GM20431 (cell line): ENCODE measurements around the gene POLD2.

Experiments
- in situ Hi-C: fragments of 300-500 bp; cut with MseI, MboI; formaldehyde crosslinking; loops from one replicate; pipeline ENCODE4 v1.15.0; 2020; ENCODE audit warnings: low sequenced_read_pairs; ENCODE audit not compliant: unreplicated experiment

Gene POLD2

GRCh38 chr7:44086627-44087026 is 36.7 kb downstream of the POLD2 start:
- in situ Hi-C loops: no loop called here

GRCh38 chr7:44085546-44085945 is 37.8 kb downstream of the POLD2 start:
- in situ Hi-C loops: no loop called here

GRCh38 chr7:44084701-44085100 is 38.6 kb downstream of the POLD2 start:
- in situ Hi-C loops: no loop called here

GRCh38 chr7:44083796-44084195 is 39.6 kb downstream of the POLD2 start:
- in situ Hi-C loops: no loop called here

- in situ Hi-C loops: no loop called here
Measured at GRCh38 chr7:44082541-44083207, 40.7 kb downstream of the POLD2 start.

GRCh38 chr7:44081266-44081748 is 42.0 kb downstream of the POLD2 start:
- in situ Hi-C loops: no loop called here

GRCh38 chr7:44080686-44081265 is 42.6 kb downstream of the POLD2 start:
- in situ Hi-C loops: no loop called here

- in situ Hi-C loops: no loop called here
Measured at GRCh38 chr7:44080118-44080517, 43.2 kb downstream of the POLD2 start.

GRCh38 chr7:44079331-44080021 is 43.9 kb downstream of the POLD2 start:
- in situ Hi-C loops: no loop called here

GRCh38 chr7:44078521-44078920 is 44.8 kb downstream of the POLD2 start:
- in situ Hi-C loops: no loop called here

- in situ Hi-C loops: no loop called here
Measured at GRCh38 chr7:44077681-44078091, 45.7 kb downstream of the POLD2 start.

GRCh38 chr7:44077061-44077460 is 46.3 kb downstream of the POLD2 start:
- in situ Hi-C loops: no loop called here

GRCh38 chr7:44076101-44076895 is 47.0 kb downstream of the POLD2 start:
- in situ Hi-C loops: no loop called here

- in situ Hi-C loops: no loop called here
Measured at GRCh38 chr7:44075296-44076075, 47.9 kb downstream of the POLD2 start.

GRCh38 chr7:44074349-44074695 is 49.0 kb downstream of the POLD2 start:
- in situ Hi-C loops: no loop called here

GRCh38 chr7:44073664-44074348 is 49.5 kb downstream of the POLD2 start:
- in situ Hi-C loops: no loop called here

GRCh38 chr7:44072364-44073231 is 50.8 kb downstream of the POLD2 start:
- in situ Hi-C loops: no loop called here

- in situ Hi-C loops: no loop called here
Measured at GRCh38 chr7:44071726-44072363, 51.5 kb downstream of the POLD2 start.
